ENCODE data around the gene CYB5A. TPM values are rescaled to one million over a fixed set of nuclear protein-coding genes. Genes with fewer than 3 reads are reported as not detected.

Gene CYB5A
- total RNA-seq, 1 donor from 2014 or later: 213 TPM

GRCh38 chr18:74219056-74219455 lies 72.7 kb downstream of the CYB5A start:
- TF ChIP-seq, protein P1, sequence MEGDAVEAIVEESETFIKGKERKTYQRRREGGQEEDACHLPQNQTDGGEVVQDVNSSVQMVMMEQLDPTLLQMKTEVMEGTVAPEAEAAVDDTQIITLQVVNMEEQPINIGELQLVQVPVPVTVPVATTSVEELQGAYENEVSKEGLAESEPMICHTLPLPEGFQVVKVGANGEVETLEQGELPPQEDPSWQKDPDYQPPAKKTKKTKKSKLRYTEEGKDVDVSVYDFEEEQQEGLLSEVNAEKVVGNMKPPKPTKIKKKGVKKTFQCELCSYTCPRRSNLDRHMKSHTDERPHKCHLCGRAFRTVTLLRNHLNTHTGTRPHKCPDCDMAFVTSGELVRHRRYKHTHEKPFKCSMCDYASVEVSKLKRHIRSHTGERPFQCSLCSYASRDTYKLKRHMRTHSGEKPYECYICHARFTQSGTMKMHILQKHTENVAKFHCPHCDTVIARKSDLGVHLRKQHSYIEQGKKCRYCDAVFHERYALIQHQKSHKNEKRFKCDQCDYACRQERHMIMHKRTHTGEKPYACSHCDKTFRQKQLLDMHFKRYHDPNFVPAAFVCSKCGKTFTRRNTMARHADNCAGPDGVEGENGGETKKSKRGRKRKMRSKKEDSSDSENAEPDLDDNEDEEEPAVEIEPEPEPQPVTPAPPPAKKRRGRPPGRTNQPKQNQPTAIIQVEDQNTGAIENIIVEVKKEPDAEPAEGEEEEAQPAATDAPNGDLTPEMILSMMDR (IDR thresholded peaks at IDR 0.05; ENCODE audit: unreplicated experiment): no peak
- no peak for DNase-seq (ENCODE audit: low spot score, unreplicated experiment)
- no peaks in the 10 kb centered on the region for H3K36me3 Mint-ChIP-seq (ENCODE audit: insufficient read depth)
- no peaks in the 10 kb centered on the region for H3K9me3 Mint-ChIP-seq (ENCODE audit: low read depth)
- H3K27me3 Mint-ChIP-seq: no peaks in the 10 kb centered on the region
- no peak overlapping the region for H3K4me3 Mint-ChIP-seq (ENCODE audit: low read depth)
- peak overlapping the region; percentile 19 for H3K27ac Mint-ChIP-seq
- peaks cover 27% of the 10 kb centered on the region for H3K4me1 Mint-ChIP-seq (ENCODE audit: low read depth)

- no peaks in the 10 kb centered on the region for H3K9me3 Mint-ChIP-seq (ENCODE audit: low read depth)
- no peaks in the 10 kb centered on the region for H3K36me3 Mint-ChIP-seq (ENCODE audit: insufficient read depth)
- no peak overlapping the region for H3K4me3 Mint-ChIP-seq (ENCODE audit: low read depth)
- DNase-seq (ENCODE audit: low spot score, unreplicated experiment): no peak
- peaks cover 21% of the 10 kb centered on the region for H3K4me1 Mint-ChIP-seq (ENCODE audit: low read depth)
- H3K27me3 Mint-ChIP-seq: no peaks in the 10 kb centered on the region
- TF ChIP-seq, protein P1 (IDR thresholded peaks at IDR 0.05; ENCODE audit: unreplicated experiment): no peak
- H3K27ac Mint-ChIP-seq: peak overlapping the region; percentile 25
Observed at GRCh38 chr18:74217476-74218143, 74.2 kb downstream of the CYB5A start.

- H3K4me3 Mint-ChIP-seq (ENCODE audit: low read depth): no peak overlapping the region
- no peaks in the 10 kb centered on the region for H3K9me3 Mint-ChIP-seq (ENCODE audit: low read depth)
- H3K36me3 Mint-ChIP-seq (ENCODE audit: insufficient read depth): no peaks in the 10 kb centered on the region
- H3K4me1 Mint-ChIP-seq (ENCODE audit: low read depth): peaks cover 22% of the 10 kb centered on the region
- TF ChIP-seq, protein P1 (IDR thresholded peaks at IDR 0.05; ENCODE audit: unreplicated experiment): no peak
- no peak for DNase-seq (ENCODE audit: low spot score, unreplicated experiment)
- peak overlapping the region; percentile 68 for H3K27ac Mint-ChIP-seq
- no peaks in the 10 kb centered on the region for H3K27me3 Mint-ChIP-seq
Observed at GRCh38 chr18:74216661-74217110, 75.1 kb downstream of the CYB5A start.

GRCh38 chr18:74215863-74216262 lies 75.9 kb downstream of the CYB5A start:
- no peak for DNase-seq (ENCODE audit: low spot score, unreplicated experiment)
- H3K4me1 Mint-ChIP-seq (ENCODE audit: low read depth): peaks cover 25% of the 10 kb centered on the region
- H3K4me3 Mint-ChIP-seq (ENCODE audit: low read depth): no peak overlapping the region
- H3K27me3 Mint-ChIP-seq: no peaks in the 10 kb centered on the region
- H3K36me3 Mint-ChIP-seq (ENCODE audit: insufficient read depth): no peaks in the 10 kb centered on the region
- TF ChIP-seq, protein P1 (IDR thresholded peaks at IDR 0.05; ENCODE audit: unreplicated experiment): no peak
- H3K27ac Mint-ChIP-seq: no peak overlapping the region
- H3K9me3 Mint-ChIP-seq (ENCODE audit: low read depth): no peaks in the 10 kb centered on the region

DNA sequence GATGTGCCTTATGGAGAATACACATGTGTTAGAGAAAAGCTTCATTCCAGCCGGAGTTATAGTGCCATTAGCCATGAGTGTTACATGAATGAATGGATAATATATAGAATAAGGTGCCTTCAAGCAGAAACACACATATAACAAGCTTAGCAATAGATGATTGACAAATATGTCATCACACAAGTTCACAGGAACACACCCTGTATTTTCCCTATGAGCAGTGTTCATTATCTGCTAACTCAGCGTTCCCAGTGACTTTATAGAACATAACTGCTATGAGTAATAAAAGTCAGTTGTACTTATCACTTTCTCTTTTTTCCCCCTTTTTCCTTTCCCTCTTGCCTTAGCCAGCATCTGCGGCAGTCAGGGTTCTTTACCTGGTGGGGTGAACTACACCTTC lies 78.3 kb downstream of the CYB5A start:
- TF ChIP-seq, protein P1 (IDR thresholded peaks at IDR 0.05; ENCODE audit: unreplicated experiment): no peak
- DNase-seq (ENCODE audit: low spot score, unreplicated experiment): no peak
- Mint-ChIP-seq H3K4me1 (ENCODE audit: low read depth) (peaks cover 25% of the 10 kb centered on the region), H3K27ac (no peak overlapping the region), H3K4me3 (ENCODE audit: low read depth) (no peak overlapping the region), H3K27me3 (no peaks in the 10 kb centered on the region), H3K36me3 (ENCODE audit: insufficient read depth) (no peaks in the 10 kb centered on the region), H3K9me3 (ENCODE audit: low read depth) (no peaks in the 10 kb centered on the region)
